ENCODE results near the gene TAF1A.

The TAF1A gene

GRCh38 chr1:222535455-222535854 is 54.3 kb downstream of the TAF1A start:
- no peak for DNase-seq (ENCODE audit: low spot score)
- no peak for TF ChIP-seq CTCF (IDR thresholded peaks at IDR 0.05; ENCODE audit: extremely low read depth, missing control alignments)

- no peak for TF ChIP-seq CTCF (IDR thresholded peaks at IDR 0.05; ENCODE audit: extremely low read depth, missing control alignments)
- DNase-seq (ENCODE audit: low spot score): no peak
Measured at GRCh38 chr1:222530852-222531251, 58.9 kb downstream of the TAF1A start.

DNA sequence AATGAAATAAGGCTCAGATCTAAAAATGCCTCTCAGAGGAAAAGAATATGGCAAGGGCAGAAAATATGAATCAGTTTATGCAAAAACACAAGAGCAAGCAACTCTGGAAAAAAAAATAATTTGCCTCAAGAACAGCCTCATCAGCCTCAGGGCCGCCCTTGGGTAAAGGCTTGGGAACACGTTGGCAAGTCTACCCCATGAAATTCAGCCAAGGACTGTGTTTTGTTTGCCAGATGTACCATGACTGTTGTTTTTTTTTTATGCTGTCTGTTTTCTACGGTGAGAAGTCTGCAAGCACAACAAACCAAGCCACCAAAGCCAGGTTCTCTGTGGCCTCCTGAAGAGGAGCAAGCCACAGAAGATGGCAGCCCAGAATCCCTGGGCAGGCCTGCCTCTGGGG is 59.8 kb downstream of the TAF1A start:
- no peak for DNase-seq (ENCODE audit: low spot score)
- no peak for TF ChIP-seq CTCF (IDR thresholded peaks at IDR 0.05; ENCODE audit: extremely low read depth, missing control alignments)

GRCh38 chr1:222529181-222529580 is 60.6 kb downstream of the TAF1A start:
- no peak for TF ChIP-seq CTCF (IDR thresholded peaks at IDR 0.05; ENCODE audit: extremely low read depth, missing control alignments)
- no peak for DNase-seq (ENCODE audit: low spot score)

DNA sequence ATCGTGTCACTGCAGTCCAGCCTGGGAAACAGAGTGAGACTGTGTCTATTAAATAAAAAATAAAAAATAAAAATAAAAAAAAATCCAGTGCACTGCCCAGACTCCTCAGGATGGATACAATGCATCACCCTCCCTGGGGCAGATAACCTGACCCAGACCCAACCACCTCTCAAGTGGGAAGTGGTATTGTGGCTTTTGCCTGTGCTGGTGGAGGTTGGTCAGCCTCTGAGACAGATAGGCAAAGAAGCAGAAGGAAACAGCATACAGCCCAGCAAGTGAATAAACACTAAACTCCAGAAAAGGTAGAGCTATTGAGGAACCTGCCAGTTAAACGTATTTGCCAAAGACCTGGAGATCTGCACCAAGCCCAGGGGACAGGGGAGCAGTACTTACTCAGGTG is 63.8 kb downstream of the TAF1A start:
- TF ChIP-seq CTCF (IDR thresholded peaks at IDR 0.05; ENCODE audit: extremely low read depth, missing control alignments): no peak
- no peak for DNase-seq (ENCODE audit: low spot score)

DNA sequence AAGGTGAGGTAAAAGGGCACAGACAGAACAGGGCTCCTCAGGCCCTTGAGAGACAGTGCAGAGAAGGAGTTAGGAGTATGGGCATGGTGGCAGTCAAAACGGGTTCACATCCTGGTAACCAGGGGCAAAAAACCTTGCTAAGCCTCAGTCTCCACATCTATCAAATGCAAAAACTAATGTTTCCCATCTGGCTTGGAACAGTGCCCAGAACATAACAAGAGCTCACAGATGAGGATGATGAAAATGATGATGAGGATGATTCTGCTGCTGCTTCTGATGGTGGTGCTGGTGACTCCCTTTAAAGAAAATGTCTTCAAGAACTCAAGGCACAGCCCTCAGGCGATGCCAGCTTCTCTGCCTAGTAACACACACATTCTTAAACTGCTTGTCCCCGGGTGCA is 65.9 kb downstream of the TAF1A start:
- DNase-seq (ENCODE audit: low spot score): no peak

More for the DNA sequence above, 65.9 kb downstream of the TAF1A start:
- TF ChIP-seq CTCF (IDR thresholded peaks at IDR 0.05; ENCODE audit: extremely low read depth, missing control alignments): no peak

All from GM20000 (cell line).